Superior temporal gyrus (tissue), 1 donor: ENCODE results near the gene EDC3.

ENCODE experiments used
- DNase-seq: peaks from one replicate; pipeline ENCODE4 v3.0.0-alpha.2; 2016; ENCODE audit errors: extremely low spot score

EDC3 gene

GRCh38 chr15:74626336-74626735, 69.5 kb downstream of the EDC3 start:
- no peak for DNase-seq

- no peak for DNase-seq
Measured at GRCh38 chr15:74625693-74626092, 70.1 kb downstream of the EDC3 start.

- DNase-seq = no peak
Measured at GRCh38 chr15:74624020-74624602, 71.7 kb downstream of the EDC3 start.

DNA sequence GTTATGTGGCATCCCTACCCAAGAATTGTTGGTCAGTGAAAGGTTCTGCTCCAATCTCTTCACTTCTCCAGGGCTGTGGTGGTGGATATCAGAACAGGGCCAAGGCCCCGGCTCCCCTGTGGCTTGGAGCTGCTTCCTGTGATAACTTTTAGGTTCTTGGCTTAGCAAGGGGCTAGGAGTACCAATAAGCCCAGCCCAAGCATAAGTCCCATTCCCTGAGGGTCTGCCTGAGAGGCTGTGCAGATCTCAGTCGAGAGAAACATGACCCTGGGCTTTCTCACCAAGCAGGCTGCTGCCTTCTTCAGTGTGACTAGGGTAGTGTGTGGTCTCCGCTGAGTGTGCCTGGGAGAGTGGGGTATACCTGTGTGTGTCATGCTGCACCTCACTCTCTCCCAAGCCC, 73.1 kb downstream of the EDC3 start:
- DNase-seq = no peak

DNA sequence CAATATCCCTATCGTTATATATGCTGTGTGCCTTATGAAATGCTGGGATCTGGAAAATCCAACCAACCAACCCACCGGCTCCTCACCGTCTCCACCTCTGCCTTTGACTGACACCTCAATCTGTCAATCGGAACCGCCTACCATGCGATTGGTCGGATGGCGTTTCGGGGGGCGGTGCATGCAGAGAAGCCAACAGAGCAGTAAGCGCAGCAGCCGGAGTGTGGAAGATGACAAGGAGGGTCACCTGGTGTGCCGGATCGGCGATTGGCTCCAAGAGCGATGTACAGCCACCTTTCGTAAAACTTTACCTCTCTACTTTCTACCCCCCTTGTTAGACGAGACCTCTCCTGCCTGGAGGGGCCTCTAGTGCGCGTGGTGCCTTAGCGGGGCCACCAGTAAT, 73.9 kb downstream of the EDC3 start:
- no peak for DNase-seq

- no peak for DNase-seq
Measured at GRCh38 chr15:74621546-74621920, 74.3 kb downstream of the EDC3 start.

DNA sequence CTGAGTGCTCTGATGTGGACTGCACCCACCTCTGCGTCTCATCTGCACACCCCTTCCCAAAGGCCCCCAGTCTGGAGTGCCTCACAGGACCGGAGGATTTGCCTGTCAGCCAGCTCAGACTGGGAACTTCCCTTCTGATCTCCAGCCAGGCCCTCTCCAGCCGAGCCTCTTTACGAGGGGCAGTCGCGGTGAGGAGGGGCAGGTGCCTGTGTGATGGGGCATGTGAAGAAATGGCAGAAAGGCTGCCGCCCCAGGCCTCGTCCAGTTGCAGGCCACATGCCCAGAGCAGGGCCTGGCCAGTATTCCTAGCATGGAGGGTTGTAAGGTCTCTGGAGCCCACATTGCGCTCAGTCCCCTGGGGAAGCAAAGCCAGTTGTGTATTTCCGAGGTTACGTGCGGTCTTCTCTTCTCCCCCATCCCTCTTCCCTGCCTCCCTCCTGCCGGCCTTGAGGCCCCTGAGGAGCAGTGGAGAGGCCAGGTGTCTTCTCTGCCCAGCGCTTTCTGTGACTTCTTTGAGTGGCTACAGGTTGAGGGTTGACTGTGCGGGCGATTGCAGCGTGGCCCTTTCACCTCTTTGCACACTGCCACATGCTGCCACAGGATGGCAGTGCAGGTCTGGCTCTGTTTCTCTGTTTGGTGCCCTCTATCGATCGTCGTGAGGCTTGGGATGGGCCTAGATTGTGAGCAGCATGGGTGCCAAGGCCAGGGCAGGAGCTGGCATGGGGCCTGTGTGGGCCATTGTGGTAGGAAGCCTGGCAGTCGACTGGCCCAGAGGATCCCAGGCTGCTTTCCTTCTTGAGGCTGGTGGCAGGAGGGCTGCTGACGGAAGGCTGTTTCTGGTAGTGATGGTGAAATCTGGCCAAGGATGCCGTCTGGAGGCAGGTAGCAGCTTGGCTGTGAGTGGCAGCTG, 74.9 kb downstream of the EDC3 start:
- DNase-seq = peak; percentile 81

- no peak for DNase-seq
Measured at GRCh38 chr15:74619916-74620635, 75.7 kb downstream of the EDC3 start.

GRCh38 chr15:74618841-74619596, 76.8 kb downstream of the EDC3 start:
- DNase-seq = no peak

DNA sequence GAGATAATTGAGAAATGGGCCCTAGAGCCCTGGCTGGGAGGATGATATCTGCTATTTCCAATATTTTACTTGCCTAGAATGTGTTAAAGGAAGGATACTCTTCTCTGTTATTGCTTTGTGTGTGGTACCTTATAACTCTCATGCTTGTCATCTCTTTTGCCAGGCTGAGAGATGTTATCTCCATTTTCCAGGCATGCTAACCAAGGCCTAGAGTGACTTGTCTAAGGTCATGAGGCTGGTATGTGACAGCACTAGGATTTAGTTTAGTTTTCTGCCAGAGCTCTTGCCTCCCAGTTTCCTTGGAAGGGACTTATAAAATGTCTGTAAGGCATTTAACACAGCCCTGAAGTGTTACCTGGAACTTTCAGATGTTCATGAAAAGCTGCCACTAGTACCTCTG, 78.8 kb downstream of the EDC3 start:
- DNase-seq = no peak

DNA sequence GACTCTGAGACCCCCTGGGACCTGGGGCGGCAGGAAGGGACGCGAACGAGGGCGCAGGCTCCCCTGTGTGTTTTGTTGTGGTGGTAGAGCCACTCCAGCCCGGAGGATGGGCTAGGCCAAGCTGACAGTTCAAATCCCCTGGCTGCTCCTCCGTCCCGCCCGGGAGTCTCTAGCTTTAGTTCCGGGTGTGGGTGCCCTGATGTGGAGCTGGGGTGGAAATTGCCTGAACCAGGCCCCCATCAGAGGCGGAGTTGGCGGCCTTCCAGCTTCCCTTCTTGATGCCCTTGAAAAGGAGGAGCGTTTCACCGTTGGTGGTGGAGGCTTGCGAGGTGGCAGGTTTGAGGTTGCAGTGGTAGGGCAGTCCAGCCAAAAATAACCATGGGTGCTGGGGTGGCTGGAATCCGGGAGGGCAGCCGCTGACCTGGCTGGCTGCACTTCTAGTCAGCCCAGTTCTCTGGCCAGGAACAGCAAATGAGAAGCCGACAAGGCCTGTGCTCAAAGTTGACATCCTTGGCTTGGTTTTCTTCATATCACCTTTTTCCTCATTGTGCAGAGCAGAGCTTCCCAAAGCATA, 79.4 kb downstream of the EDC3 start:
- no peak for DNase-seq

DNA sequence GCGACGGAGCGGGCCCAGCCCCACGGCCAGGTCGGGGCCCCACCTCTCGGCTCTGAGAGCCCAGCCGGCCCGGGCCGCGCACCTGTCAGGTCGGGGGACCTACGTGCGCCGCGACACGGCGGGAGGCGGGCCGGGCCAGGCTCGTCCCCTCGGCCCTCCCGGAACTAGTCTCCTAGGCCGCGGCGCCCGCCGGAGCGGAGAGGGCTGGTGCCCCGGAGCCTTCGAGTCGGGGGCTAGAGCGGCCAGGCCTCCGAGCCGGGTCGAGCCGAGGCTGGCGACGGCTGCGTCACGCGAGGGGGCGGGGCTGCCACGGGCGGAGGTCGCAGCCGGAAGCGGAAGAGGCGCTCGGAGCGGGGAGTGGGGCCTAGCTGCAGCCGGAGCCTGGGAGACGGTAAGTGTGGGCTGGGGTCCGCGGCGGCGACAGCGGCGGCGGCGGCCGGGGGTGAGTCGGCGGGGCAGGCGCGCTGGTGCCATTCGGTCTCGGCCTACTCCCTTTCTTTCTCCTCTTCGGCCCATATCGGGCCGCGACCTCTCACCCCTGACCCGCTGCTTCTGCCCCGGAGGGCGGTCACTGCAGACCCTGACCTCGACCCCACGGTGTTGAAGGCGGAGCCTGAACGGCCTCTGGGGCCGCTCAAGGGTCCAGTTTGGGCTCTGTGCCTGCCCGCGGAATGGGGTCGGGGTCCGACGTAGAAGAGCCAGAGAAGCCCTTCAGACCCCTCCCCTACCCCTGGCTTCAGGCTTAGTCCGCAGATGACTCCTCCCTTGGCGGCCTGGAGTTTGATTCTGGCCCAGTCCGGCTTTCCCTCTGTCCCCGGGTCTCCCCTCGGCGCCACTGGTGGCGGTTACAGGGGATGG, 80.1 kb downstream of the EDC3 start, which contains the start of gene CLK3:
CLK3 (plus strand) TSS at position 329 of the 858 bp plus-strand sequence. CDS start 3,361 bp downstream, outside the sequence.
- DNase-seq = peak; percentile 93

DNA sequence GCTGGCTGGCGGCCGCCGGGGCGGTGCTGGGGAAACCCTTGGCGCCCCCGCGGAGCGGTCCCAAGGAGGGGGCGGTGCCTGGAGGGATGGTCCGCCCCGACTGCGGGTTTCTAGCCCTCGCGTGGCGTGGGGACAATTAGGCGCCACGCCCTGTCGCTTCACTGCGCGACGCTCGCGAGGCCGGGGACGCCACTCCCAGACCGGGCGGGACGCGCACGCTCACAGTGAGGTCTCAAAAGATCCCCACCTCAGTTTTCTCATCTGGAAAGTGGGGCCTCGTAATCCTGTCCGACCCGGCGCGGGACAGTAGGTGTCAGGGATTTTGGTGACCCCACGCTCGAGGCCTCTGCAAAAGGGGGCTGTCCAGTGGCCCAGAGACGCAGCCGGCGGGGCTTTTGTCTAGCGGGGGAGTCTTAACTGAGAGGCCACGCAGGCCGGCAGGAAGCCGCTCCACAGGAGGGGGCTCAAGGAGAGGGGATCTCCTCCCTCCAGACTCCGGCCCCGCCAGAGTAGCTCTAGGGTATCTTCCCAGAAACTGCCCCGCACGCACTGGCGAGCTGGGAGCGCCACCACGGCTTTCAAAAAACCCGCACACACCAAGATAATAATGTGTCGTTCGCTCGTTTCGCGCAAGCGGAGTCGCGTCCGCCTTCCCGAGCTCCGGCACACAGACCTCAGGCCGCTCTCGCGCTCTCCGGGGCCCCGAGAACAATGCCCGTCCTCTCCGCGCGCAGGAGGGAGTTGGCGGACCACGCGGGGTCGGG, 80.9 kb downstream of the EDC3 start:
- peak; percentile 51 for DNase-seq

- DNase-seq = peak; percentile 74
Measured at GRCh38 chr15:74613953-74614743, 81.7 kb downstream of the EDC3 start.

DNA sequence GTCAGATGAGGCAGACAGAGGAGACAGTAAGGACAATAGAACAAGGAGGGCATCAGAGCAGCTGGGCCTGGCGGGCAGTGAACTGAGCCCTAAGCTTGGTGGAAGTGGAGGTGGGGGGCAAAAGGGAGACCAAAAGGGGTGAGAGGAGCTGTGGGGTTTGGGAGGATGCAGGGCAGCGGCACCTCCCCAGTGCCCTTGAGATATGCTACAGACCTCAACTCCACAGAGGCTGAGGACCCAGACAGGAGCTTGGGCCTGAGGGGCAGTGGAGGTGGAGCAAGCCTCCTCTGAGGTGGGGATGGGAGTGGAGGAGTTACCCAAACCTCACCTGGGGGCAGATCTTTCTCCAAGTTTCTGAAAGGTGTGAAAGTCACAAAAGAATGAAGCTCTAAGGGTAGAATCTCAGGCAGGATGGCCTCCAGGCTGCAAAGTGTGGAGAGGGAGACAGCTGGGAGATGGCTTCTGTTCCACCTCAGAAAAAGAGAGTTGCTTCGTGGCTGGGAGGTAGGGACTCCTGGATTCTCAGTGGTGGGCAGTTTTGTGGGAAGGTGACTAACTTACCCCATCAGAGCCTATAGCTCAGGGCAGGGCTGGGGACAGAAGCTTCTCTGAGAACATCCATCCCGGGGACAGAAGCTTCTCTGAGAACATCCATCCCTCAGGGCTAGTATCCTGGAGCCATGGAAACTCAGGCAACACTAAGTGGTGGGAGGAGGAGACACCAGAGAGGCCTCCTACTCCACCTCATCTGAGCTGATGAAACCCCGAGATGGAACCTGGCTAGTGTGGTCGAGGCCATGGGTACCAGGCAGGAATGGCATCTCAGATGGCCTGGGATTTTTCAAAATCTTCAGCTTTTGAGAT, 82.5 kb downstream of the EDC3 start:
- no peak for DNase-seq

DNA sequence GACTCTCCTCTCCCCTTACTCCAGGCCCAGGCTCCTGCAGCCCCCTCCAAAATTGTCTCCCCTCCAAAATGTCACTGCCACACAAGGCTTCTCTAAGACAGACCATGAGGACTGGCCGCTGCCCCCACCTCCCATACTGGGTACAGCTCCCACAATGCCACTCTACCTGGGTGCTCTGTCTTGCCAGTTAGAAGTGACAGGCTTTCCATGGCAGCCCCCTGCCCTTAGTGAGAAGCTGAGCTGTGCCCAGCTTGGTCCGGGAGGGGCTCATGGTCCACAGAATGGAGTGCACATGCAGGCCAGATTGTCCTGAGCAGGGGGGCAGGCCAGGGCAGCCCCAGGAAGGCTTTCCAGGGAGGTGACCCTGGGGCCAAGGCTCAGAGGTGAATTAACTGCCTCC, 83.1 kb downstream of the EDC3 start:
- DNase-seq = no peak

GRCh38 chr15:74611834-74612233, 84.0 kb downstream of the EDC3 start:
- DNase-seq = no peak

DNA sequence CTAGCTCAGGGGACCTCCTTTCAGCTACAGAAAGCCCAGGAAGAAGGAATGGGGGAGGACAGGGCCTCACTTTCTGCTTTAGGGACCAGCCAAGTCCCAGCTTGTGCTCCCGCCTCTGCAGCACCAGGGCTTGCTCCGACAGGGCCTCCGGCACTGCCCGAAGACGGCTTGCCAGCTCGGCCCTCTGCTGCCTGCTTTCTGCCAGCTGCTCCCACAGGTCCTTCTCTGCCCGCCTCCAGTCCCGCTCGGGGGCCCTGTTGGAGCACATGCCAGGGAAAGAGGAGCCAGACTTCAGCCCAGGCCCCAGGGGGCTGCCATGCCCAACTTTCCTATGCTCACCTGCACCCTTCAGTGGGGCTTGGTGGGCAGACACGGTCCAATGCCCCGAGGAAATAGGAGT, 84.5 kb downstream of the EDC3 start:
- DNase-seq = no peak
